GM23338 (cell line): ENCODE results near the gene H2BW2. TPM values are rescaled to one million over a fixed set of nuclear protein-coding genes. Genes with fewer than 3 reads are reported as not detected.

ENCODE experiments used
- ATAC-seq: fragments of 200-7000 bp; cut with Tn5 transposase; 3 replicates; pipeline ENCODE4 v1.9.1; 2020
- DNase-seq: peaks from one replicate; pipeline ENCODE4 v3.0.0-alpha.2; 2015; ENCODE audit warnings: low spot score
- H2AFZ ChIP-seq: fragments of 200-600 bp; sonication (generic); 2 replicates; pipeline ENCODE4 v1.8.0; 2016; ENCODE audit warnings: antibody characterized with exemption, mild to moderate bottlenecking, moderate library complexity
- H3F3A ChIP-seq: fragments of 200-600 bp; sonication (generic); replicated peaks from 2 replicates; pipeline ENCODE4 v1.8.0; 2017; ENCODE audit warnings: antibody characterized with exemption, mixed run types, low read depth
- H3K27ac ChIP-seq: fragments of 200-600 bp; sonication (generic); 2 replicates; pipeline ENCODE4 v1.6.1; 2016; ENCODE audit warnings: low read depth
- H3K27me3 ChIP-seq: fragments of 200-600 bp; sonication (generic); 2 replicates; pipeline ENCODE4 v1.8.0; 2016; ENCODE audit warnings: mild to moderate bottlenecking, mixed run types, moderate library complexity; ENCODE audit not compliant: insufficient read depth
- H3K36me3 ChIP-seq: fragments of 200-600 bp; sonication (generic); 2 replicates; pipeline ENCODE4 v1.8.0; 2016; ENCODE audit warnings: mild to moderate bottlenecking; ENCODE audit not compliant: insufficient read depth
- H3K4me1 ChIP-seq: fragments of 200-600 bp; sonication (generic); 2 replicates; pipeline ENCODE4 v1.8.0; 2016; ENCODE audit warnings: mild to moderate bottlenecking, moderate library complexity; ENCODE audit not compliant: insufficient read depth
- H3K4me2 ChIP-seq: fragments of 200-600 bp; sonication (generic); 2 replicates; pipeline ENCODE4 v1.7.1; 2017; ENCODE audit warnings: mixed run types
- H3K4me3 ChIP-seq: fragments of 200-600 bp; sonication (generic); 2 replicates; pipeline ENCODE4 v1.6.1; 2016; ENCODE audit warnings: mixed run types
- H3K79me2 ChIP-seq: fragments of 200-600 bp; sonication (generic); replicated peaks from 2 replicates; pipeline ENCODE4 v1.8.0; 2017; ENCODE audit warnings: mild to moderate bottlenecking; ENCODE audit not compliant: insufficient read depth
- H3K9me2 ChIP-seq: fragments of 200-600 bp; sonication (generic); 2 replicates; pipeline ENCODE4 v1.8.0; 2017; ENCODE audit not compliant: insufficient read depth
- H4K20me1 ChIP-seq: fragments of 200-600 bp; sonication (generic); replicated peaks from 2 replicates; pipeline ENCODE4 v1.8.0; 2017; ENCODE audit warnings: mild to moderate bottlenecking; ENCODE audit not compliant: insufficient read depth
- H3K27ac Mint-ChIP-seq: 2 replicates; pipeline ENCODE4 v1.8.0; 2020; ENCODE audit warnings: inconsistent platforms, mild to moderate bottlenecking, moderate library complexity, mixed read lengths
- H3K27me3 Mint-ChIP-seq: 3 replicates; pipeline ENCODE4 v1.8.0; 2022; ENCODE audit warnings: low read depth, mild to moderate bottlenecking, moderate library complexity, mixed read lengths, inconsistent platforms; ENCODE audit not compliant: insufficient read depth, poor library complexity
- H3K36me3 Mint-ChIP-seq: 3 replicates; pipeline ENCODE4 v1.8.0; 2021; ENCODE audit warnings: low read depth, mild to moderate bottlenecking, inconsistent platforms, moderate library complexity, mixed read lengths
- H3K4me1 Mint-ChIP-seq: 3 replicates; pipeline ENCODE4 v1.8.0; 2020; ENCODE audit warnings: mild to moderate bottlenecking, inconsistent platforms, mixed read lengths
- H3K4me3 Mint-ChIP-seq: 3 replicates; pipeline ENCODE4 v1.8.0; 2021; ENCODE audit warnings: moderate library complexity, mild to moderate bottlenecking, inconsistent platforms, mixed read lengths
- H3K9me3 Mint-ChIP-seq: 3 replicates; pipeline ENCODE4 v1.8.0; 2020; ENCODE audit warnings: moderate library complexity, mild to moderate bottlenecking, inconsistent platforms, mixed read lengths
- CTCF ChIP-seq, 2 experiments: fragments of 200-600 bp in 1 of 2; sonication (generic) in 1 of 2; conservative IDR thresholded peaks; 2 replicates each; pipeline versions ENCODE4 v1.5.1 to v1.6.1; 2016 to 2017; ENCODE audit warnings: antibody characterized with exemption in 2 of 2, low read depth in 2 of 2, mild to moderate bottlenecking in 2 of 2, moderate library complexity in 1 of 2
- EZH2phosphoT487 ChIP-seq: fragments of 200-600 bp; sonication (generic); IDR thresholded peaks from one replicate; pipeline ENCODE4 v1.8.1; 2018; ENCODE audit warnings: antibody characterized with exemption; ENCODE audit not compliant: unreplicated experiment
- JUNB ChIP-seq: IDR thresholded peaks from one replicate; pipeline ENCODE4 v1.6.1; 2016; ENCODE audit warnings: antibody characterized with exemption; ENCODE audit not compliant: unreplicated experiment
- REST ChIP-seq: IDR thresholded peaks from one replicate; pipeline ENCODE4 v1.6.1; 2018; ENCODE audit warnings: antibody characterized with exemption; ENCODE audit not compliant: unreplicated experiment
- ZNF462 ChIP-seq: fragments of 250-450 bp; sonication (Bioruptor Pico); IDR thresholded peaks from 2 replicates; pipeline ENCODE4 v1.5.0; 2020; ENCODE audit warnings: mild to moderate bottlenecking, moderate library complexity
- polyA plus RNA-seq: library from polyadenylated mRNA; unstranded; fragments of >200 nt; fragmentation: Nextera tagmentation; extraction: Ambion mirVana; gene quantifications from 2 replicates; pipeline ENCODE4 v1.2.1, GENCODE V29; 2016
- total RNA-seq: library from RNA; depleted of rRNA; stranded (reverse); fragments of >200 nt; shearing (Covaris generic); gene quantifications from 2 replicates; pipeline ENCODE4 v1.2.3, GENCODE V29; 2014

H2BW2 gene
- total and polyA plus RNA-seq, 2 experiments from 2014 or later, result 0.16 TPM; not detected in 1

- TF ChIP-seq ZNF462 (CRISPR knock-in tag) (no peak), CTCF (conservative IDR thresholded peaks at IDR 0.05; ENCODE audit: low read depth in 2 of 2) (no peak), EZH2phosphoT487 (no peak)
These were observed 5.9 kb downstream of the H2BW2 start (continued) for GRCh38 chrX:104045642-104046041.

- Histone ChIP-seq H2AFZ (no peak overlapping the region), H3K79me2 (no peaks in the 10 kb centered on the region), H3K9me2 (no peaks in the 10 kb centered on the region), H3K27me3 (no peaks in the 10 kb centered on the region), H3K36me3 (no peaks in the 10 kb centered on the region), H3K4me3 (no peak overlapping the region), H3F3A (no peaks in the 10 kb centered on the region), H4K20me1 (no peaks in the 10 kb centered on the region), H3K4me2 (no peak overlapping the region), H3K27ac (no peak overlapping the region), H3K4me1 (no peaks in the 10 kb centered on the region)
- no peak for ATAC-seq
- Mint-ChIP-seq H3K27ac (no peak overlapping the region), H3K9me3 (no peaks in the 10 kb centered on the region), H3K36me3 (no peaks in the 10 kb centered on the region), H3K4me3 (no peak overlapping the region), H3K4me1 (peaks cover 9% of the 10 kb centered on the region), H3K27me3 (no peaks in the 10 kb centered on the region)
- no peak for DNase-seq
- no peak for TF ChIP-seq CTCF (conservative IDR thresholded peaks at IDR 0.05; ENCODE audit: low read depth in 2 of 2)
- no peak for TF ChIP-seq REST
- TF ChIP-seq JUNB, result no peak
These were observed 7.4 kb downstream of the H2BW2 start for GRCh38 chrX:104047171-104047570.
